Chondrocyte (in vitro differentiated cells): ENCODE results near the gene LRTM2. TPM values are rescaled to one million over a fixed set of nuclear protein-coding genes. Genes with fewer than 3 reads are reported as not detected.

Experiments used
- DNase-seq: peaks from one replicate; pipeline ENCODE4 v3.0.0; 2021; ENCODE audit warnings: mixed read lengths, low spot score
- H3K27ac Mint-ChIP-seq: one replicate; pipeline ENCODE4 v1.8.0; 2021; ENCODE audit warnings: mild to moderate bottlenecking, moderate library complexity, mixed read lengths; ENCODE audit not compliant: unreplicated experiment
- H3K27me3 Mint-ChIP-seq: 2 replicates; pipeline ENCODE4 v1.8.0; 2021; ENCODE audit warnings: low read depth, mixed read lengths
- H3K36me3 Mint-ChIP-seq: 2 replicates; pipeline ENCODE4 v1.8.0; 2021; ENCODE audit warnings: low read depth, mixed read lengths
- H3K4me1 Mint-ChIP-seq: 2 replicates; pipeline ENCODE4 v1.8.0; 2021; ENCODE audit warnings: low read depth, mild to moderate bottlenecking, mixed read lengths
- H3K4me3 Mint-ChIP-seq: one replicate; pipeline ENCODE4 v1.8.0; 2021; ENCODE audit warnings: mild to moderate bottlenecking, moderate library complexity, mixed read lengths; ENCODE audit not compliant: unreplicated experiment
- H3K9me3 Mint-ChIP-seq: 2 replicates; pipeline ENCODE4 v1.8.0; 2021; ENCODE audit warnings: low read depth, mixed read lengths
- CTCF ChIP-seq: fragments of 200-600 bp; sonication (generic); IDR thresholded peaks from 2 replicates; pipeline ENCODE4 v1.5.0; 2021; ENCODE audit warnings: antibody characterized with exemption, mild to moderate bottlenecking, moderate library complexity
- long read RNA-seq: library from polyadenylated mRNA; stranded (forward); transcript quantifications from one replicate; pipeline ENCODE4 v2.0.0, GENCODE V29; 2021
- total RNA-seq: library from RNA; stranded (reverse); gene quantifications from 3 replicates; pipeline ENCODE4 v1.2.1, GENCODE V29; 2021

Gene LRTM2
- not detected in 3 replicates for total RNA-seq
- long read RNA-seq: 0 reads

- Mint-ChIP-seq H3K4me3 (peak within 1 kb of the TSS; percentile 38), H3K27ac (no peak within 1 kb of the TSS), H3K4me1 (peaks cover 7% of the 10 kb centered on the region), H3K27me3 (peaks cover 42% of the 10 kb centered on the region), H3K9me3 (no peaks in the 10 kb centered on the region), H3K36me3 (no peaks in the 10 kb centered on the region)
- no peak for DNase-seq
- TF ChIP-seq CTCF: no peak
Measured at GRCh38 chr12:1820191-1820895, at the start of gene LRTM2. LRTM2 (plus strand) TSS chr12:1820565; CDS start chr12:1828149, 7,584 bp downstream.

- H3K27ac Mint-ChIP-seq: peak overlapping the region; percentile 60
Measured at GRCh38 chr12:1773937-1774655, 46.3 kb upstream of the LRTM2 start.

GRCh38 chr12:1776170-1776921 is 44.0 kb upstream of the LRTM2 start:
- Mint-ChIP-seq H3K4me1 (peaks cover 65% of the 10 kb centered on the region), H3K36me3 (no peaks in the 10 kb centered on the region), H3K4me3 (no peak overlapping the region), H3K27ac (peak overlapping the region; percentile 81), H3K9me3 (no peaks in the 10 kb centered on the region), H3K27me3 (no peaks in the 10 kb centered on the region)
- TF ChIP-seq CTCF: no peak
- no peak for DNase-seq

More at GRCh38 chr12:1773937-1774655, 46.3 kb upstream of the LRTM2 start:
- no peak for TF ChIP-seq CTCF
- no peak for DNase-seq
- no peak overlapping the region for H3K4me3 Mint-ChIP-seq
- no peaks in the 10 kb centered on the region for H3K27me3 Mint-ChIP-seq
- no peaks in the 10 kb centered on the region for H3K9me3 Mint-ChIP-seq
- no peaks in the 10 kb centered on the region for H3K36me3 Mint-ChIP-seq
- peaks cover 51% of the 10 kb centered on the region for H3K4me1 Mint-ChIP-seq

GRCh38 chr12:1777798-1778197 is 42.6 kb upstream of the LRTM2 start:
- H3K4me1 Mint-ChIP-seq: peaks cover 72% of the 10 kb centered on the region
- no peaks in the 10 kb centered on the region for H3K9me3 Mint-ChIP-seq
- H3K36me3 Mint-ChIP-seq: no peaks in the 10 kb centered on the region
- no peak for DNase-seq
- peak overlapping the region; percentile 79 for H3K27ac Mint-ChIP-seq
- H3K27me3 Mint-ChIP-seq: no peaks in the 10 kb centered on the region
- no peak for TF ChIP-seq CTCF
- no peak overlapping the region for H3K4me3 Mint-ChIP-seq

GRCh38 chr12:1778911-1779310 is 41.5 kb upstream of the LRTM2 start:
- H3K9me3 Mint-ChIP-seq: no peaks in the 10 kb centered on the region
- H3K4me1 Mint-ChIP-seq: peaks cover 68% of the 10 kb centered on the region
- H3K27ac Mint-ChIP-seq: no peak overlapping the region
- no peak for TF ChIP-seq CTCF
- H3K36me3 Mint-ChIP-seq: no peaks in the 10 kb centered on the region
- H3K27me3 Mint-ChIP-seq: no peaks in the 10 kb centered on the region
- DNase-seq: no peak
- H3K4me3 Mint-ChIP-seq: no peak overlapping the region
